Measurements from ENCODE around the gene RNASEH2B.

DNA sequence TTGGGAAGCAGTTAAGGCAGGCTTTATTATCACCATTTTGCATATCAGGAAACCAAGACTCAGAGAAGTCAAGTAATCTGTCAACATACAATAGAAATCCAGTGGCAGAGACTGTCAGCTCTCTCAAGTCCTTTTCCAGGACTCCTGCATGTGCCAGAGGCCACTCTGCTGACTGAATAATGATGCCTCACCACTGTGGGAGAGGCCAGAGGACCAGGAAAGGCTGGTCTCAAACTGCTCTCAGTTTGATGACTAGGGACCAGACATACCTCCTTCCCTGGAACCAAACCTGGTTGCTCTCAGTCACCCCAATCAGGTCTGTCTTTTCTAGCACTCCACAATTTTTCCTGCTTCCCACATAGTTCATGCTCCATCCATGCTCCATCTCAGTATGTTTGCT lies 8.0 kb downstream of the RNASEH2B start:
- TF ChIP-seq POLR2A (IDR thresholded peaks at IDR 0.05), result no peak
- TF ChIP-seq, protein P1, sequence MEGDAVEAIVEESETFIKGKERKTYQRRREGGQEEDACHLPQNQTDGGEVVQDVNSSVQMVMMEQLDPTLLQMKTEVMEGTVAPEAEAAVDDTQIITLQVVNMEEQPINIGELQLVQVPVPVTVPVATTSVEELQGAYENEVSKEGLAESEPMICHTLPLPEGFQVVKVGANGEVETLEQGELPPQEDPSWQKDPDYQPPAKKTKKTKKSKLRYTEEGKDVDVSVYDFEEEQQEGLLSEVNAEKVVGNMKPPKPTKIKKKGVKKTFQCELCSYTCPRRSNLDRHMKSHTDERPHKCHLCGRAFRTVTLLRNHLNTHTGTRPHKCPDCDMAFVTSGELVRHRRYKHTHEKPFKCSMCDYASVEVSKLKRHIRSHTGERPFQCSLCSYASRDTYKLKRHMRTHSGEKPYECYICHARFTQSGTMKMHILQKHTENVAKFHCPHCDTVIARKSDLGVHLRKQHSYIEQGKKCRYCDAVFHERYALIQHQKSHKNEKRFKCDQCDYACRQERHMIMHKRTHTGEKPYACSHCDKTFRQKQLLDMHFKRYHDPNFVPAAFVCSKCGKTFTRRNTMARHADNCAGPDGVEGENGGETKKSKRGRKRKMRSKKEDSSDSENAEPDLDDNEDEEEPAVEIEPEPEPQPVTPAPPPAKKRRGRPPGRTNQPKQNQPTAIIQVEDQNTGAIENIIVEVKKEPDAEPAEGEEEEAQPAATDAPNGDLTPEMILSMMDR (IDR thresholded peaks at IDR 0.05), result no peak

All from adrenal gland (tissue), 5 donors.